HG03060 (cell line): ENCODE results near the gene LCAT.
A peak's percentile ranks its signal among the peaks of the same experiment; 100 is the strongest.
"Not testable (repeated sequence)": the region's sequence is repeated elsewhere in the genome, so short reads cannot be mapped to it uniquely, and the experiment has no call there.

Experiments
- ATAC-seq: cut with Tn5 transposase; IDR thresholded peaks from one replicate; pipeline ENCODE4 v1.9.1; 2021; ENCODE audit warnings: low read depth, moderate number of reproducible peaks; ENCODE audit not compliant: unreplicated experiment

LCAT gene

GRCh38 chr16:67950335-67950843, 6.5 kb upstream of the LCAT start:
- ATAC-seq = no peak

DNA sequence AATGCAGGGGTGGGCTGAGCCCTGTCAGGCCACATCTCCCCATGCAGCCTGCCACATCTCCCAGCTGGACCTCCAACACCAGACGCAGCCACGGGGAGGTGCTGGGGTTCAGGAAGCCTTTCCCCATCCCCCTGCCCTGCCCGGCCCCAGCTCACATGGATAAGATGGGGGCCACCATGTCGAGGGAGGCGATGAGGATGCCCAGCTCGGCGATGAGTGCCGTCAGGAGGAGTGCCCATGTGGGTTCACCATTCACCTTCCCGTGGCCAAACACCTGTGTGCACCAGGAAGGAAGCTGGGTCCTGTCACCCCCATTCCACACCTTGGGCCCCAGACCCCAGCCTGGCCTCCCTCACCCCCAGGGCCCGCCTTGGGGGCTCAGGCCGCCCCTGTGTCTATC, 5.7 kb upstream of the LCAT start:
- ATAC-seq = no peak

GRCh38 chr16:67948015-67948414, 4.1 kb upstream of the LCAT start:
- ATAC-seq = no peak

DNA sequence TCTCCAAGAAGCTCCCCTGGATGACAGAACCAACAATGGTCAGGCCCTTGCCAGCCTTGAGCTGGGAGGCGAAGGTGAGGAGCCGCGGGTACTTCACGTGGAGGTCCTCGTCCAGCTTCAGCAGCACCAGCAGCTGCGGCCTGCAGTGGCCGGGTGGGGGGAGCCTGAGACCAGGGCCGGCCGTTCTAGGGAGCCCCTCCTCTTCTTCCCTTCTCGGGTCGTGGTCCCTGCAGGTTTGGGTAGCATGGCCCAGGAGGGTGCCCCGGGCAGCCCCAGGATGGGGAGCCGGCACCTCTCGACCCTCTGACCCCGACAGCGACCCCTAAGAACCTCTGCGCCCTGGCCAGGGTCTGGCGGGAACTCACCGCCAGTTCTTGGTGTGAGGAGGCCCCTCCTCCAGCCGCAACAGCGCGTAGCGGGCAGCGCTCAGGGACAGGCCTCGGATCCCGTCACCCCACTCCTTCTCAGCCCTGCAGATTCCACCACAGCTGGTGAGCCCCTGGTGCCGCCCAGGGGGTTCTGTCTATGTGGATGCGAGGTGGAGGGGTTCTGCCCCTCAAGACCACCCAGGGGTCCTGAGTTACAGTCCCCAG, 3.1 kb upstream of the LCAT start:
- no peak for ATAC-seq

- no peak for ATAC-seq
Measured at GRCh38 chr16:67946128-67946569, 2.2 kb upstream of the LCAT start.

DNA sequence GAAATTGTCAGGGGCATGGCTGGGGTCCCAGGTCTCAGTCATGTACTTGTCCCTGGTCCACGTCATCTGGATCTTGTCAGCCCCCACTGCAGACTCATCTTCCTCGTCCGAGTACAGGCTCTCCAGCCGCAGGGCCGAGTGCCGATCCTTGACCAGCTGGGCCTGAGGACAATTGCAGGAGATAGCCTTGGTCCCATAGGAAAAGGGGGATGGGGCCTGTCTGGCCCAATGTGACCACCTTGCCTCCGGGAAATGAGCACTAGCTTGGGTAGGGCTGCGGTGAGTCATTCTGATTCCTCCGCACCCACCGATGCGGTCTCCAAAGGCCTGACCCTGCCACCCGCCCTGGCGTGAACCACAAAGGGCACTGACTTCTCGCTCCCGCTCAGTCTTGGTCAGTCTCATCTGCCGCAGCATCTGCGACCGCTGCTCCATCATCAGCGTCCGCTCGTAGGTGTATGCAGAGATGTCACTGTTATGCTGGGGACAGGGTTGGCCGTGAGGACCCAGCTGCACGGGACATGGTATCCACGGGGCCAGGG, 1.5 kb upstream of the LCAT start:
- no peak for ATAC-seq

GRCh38 chr16:67944690-67945391, 921 bp upstream of the LCAT start:
- no peak for ATAC-seq

GRCh38 chr16:67943256-67943618, 683 bp downstream of the LCAT start:
- ATAC-seq = no peak

DNA sequence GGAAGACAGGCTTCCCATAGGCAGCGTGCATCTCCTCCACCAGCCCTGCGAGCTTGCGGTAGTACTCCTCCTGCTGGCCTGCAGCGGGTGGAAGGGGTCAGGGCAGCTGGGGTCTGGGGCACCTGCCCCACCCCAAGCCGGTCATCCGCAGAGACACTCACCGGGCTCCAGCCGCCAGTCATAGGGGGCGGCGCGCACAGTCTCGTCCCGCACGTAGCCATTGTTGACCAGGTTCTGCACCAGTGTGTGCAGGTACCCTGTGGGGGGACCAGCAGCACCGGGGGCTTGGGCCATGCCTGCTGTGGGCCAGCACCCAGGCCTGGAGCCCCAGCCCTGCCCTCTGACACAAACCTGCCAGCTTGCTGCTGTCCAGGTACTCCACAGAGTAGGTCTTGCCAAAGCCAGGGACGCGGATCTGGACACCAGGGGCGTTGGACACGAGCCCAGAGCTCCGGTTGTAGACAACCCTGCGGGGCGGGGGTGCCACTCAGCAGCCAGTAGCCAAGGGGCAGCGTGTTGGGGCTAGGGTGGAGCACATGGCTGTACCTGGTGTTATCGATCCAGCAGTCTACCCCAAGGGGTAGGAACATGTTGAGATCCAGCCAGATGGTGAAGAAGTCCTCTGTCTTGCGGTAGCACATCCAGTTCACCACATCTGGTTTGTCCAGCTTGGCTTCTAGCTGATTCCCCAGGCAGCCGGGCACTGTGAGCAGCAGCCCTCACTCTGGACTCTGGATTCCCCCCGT, 1.2 kb downstream of the LCAT start:
- no peak for ATAC-seq

- ATAC-seq = no peak
Measured at GRCh38 chr16:67942200-67942509, 1.8 kb downstream of the LCAT start.

- no peak for ATAC-seq
Measured at GRCh38 chr16:67941469-67942199, 2.3 kb downstream of the LCAT start.

- no peak for ATAC-seq
Measured at GRCh38 chr16:67940446-67941089, 3.4 kb downstream of the LCAT start.

GRCh38 chr16:67939507-67940445, 4.1 kb downstream of the LCAT start:
- no peak for ATAC-seq

- ATAC-seq = not testable (repeated sequence)
Measured at GRCh38 chr16:67937713-67938112, 6.2 kb downstream of the LCAT start.

DNA sequence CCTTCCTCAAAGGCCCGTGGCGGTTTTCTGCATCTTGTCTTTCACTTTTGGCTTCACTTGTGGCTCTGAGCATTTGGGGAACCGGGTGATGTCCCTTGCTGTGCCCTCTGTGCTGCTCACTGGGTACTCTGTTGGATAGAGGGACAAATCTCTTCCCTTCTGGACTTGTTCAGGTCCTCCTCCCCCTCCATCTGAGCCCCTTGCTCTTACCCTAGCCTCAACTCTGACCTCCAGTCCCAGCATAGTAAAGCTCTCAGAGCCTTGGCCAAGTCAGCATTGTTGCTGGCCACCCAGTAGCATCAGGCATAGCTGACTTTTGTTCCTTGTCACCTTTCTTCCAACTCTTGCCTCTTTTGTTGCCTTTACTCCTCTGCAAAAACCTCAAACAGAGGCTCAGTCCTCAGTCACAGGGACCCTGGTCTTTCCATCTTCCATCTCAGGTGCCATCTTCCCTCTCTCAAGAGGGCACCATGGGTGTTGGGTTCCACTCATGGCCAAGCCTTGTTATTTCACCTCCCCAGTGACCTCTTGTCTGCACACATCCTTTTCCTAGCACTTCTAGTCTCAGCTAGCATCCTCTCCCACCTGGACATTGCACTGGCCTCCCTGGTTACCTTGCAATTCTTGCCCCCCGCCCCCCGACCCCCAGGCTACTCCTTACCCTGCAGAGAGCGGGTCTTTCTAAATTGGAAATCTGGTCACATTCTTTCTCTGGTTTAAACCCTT, 6.9 kb downstream of the LCAT start:
- no peak for ATAC-seq

DNA sequence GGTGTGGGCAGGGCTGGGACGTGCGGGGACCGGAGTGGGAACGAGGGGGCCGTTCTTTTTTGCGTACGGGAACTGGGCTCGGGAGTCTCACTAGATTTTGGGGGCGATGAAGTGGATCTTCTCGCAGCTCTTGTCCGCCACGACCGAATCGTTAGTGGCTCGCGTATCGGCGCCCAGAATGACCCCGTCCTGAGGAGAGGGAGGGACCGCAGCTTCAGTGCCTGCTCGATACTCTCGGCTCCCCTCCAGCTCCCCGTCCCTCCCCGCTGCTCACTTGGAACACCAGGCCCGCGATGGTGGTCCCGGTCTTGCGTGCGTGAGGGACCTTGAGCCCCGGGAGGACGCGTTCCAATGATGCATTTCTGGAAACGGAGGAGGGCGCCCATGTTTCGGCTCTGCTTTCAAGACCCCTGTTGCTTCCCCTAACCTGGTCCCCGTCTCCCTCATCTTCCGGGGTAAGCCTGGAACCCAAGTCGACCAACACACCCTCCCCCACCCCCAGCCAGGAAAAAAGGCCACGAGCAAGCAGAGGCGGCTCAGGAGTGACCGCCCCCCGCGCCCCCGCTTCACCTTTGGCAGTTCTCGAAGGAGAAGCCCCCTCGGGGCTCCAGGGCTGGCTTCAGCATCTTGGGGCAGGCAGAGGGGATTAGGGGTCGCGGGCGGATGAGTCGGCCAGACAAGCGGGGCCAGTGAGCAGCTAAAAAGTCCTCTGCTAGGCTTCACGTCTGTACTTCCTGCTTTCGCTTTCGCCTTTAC, 7.6 kb downstream of the LCAT start, which contains the start of gene PSMB10:
PSMB10 (minus strand) TSS at position 727 of the 756 bp plus-strand sequence; CDS start at position 626, 101 bp downstream.
- no peak for ATAC-seq

DNA sequence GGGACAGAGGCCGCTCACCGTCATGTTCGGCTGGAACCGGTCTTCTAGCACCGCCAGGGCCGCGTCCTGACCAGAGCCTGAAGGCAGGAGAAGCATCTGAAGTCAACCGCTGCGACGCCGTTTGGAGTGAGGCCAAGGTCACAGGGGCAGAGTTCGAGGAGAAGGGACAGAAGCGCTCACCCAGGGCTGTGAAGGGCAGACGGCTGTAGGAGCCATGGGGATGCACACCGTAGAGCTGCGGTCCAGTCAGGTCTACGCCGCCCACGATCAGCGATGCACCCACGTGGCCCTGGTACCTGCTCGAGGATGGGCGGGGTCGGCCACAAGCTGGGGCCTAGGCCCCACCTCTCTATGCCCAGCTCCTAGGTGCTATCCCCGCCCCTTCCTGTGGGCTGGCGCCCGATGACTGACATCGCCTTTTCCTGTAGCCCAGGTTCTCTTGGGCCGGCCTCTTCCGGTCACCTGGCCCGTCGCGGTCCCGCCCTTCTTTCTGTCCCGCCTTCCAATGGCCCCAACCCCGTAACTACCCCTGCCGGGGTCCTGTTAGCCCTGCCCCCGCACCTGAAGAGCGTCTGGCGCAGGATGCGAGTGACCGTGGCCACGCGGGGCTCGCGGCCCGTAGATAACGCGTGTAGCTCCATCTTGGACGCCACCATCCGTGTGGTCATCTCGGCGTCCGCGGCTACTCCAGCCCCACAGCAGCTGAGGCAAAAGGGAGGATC, 8.4 kb downstream of the LCAT start:
- peak; percentile 74 for ATAC-seq
